NCI-H748 treated with DMSO at 0.1 percent for 48 hours (cell line): ENCODE data around the gene FBRSL1.
"Not testable (repeated sequence)": the region's sequence is repeated elsewhere in the genome, so short reads cannot be mapped to it uniquely, and the experiment has no call there.

Experiments
- DNase-seq: peaks from one replicate; lab custom pipeline; 2025; lab: John Stamatoyannopoulos, UW

FBRSL1 gene

GRCh38 chr12:132471011-132471857 is 18.7 kb upstream of the FBRSL1 start:
- no peak for DNase-seq

GRCh38 chr12:132471858-132472255 is 18.1 kb upstream of the FBRSL1 start:
- no peak for DNase-seq

GRCh38 chr12:132472386-132472785 is 17.6 kb upstream of the FBRSL1 start:
- no peak for DNase-seq

GRCh38 chr12:132474237-132474741 is 15.7 kb upstream of the FBRSL1 start:
- DNase-seq: no peak

- not testable (repeated sequence) for DNase-seq
Observed at GRCh38 chr12:132474799-132475303, 15.1 kb upstream of the FBRSL1 start.

- no peak for DNase-seq
Observed at GRCh38 chr12:132475304-132476037, 14.5 kb upstream of the FBRSL1 start.

- DNase-seq: no peak
Observed at GRCh38 chr12:132476038-132476414, 13.9 kb upstream of the FBRSL1 start.

- no peak for DNase-seq
Observed at GRCh38 chr12:132476421-132476820, 13.5 kb upstream of the FBRSL1 start.

- no peak for DNase-seq
Observed at GRCh38 chr12:132477017-132477702, 12.8 kb upstream of the FBRSL1 start.

- DNase-seq: no peak
Observed at GRCh38 chr12:132477703-132478432, 12.1 kb upstream of the FBRSL1 start.

GRCh38 chr12:132478433-132478803 is 11.5 kb upstream of the FBRSL1 start:
- no peak for DNase-seq

GRCh38 chr12:132478845-132479244 is 11.1 kb upstream of the FBRSL1 start:
- DNase-seq: no peak

- no peak for DNase-seq
Observed at GRCh38 chr12:132479291-132479690, 10.7 kb upstream of the FBRSL1 start.

GRCh38 chr12:132479938-132480622 is 9.9 kb upstream of the FBRSL1 start:
- no peak for DNase-seq

- DNase-seq: no peak
Observed at GRCh38 chr12:132480623-132481132, 9.3 kb upstream of the FBRSL1 start.

- no peak for DNase-seq
Observed at GRCh38 chr12:132481345-132481744, 8.6 kb upstream of the FBRSL1 start.

GRCh38 chr12:132481771-132482745 is 7.9 kb upstream of the FBRSL1 start:
- no peak for DNase-seq

GRCh38 chr12:132482771-132483170 is 7.2 kb upstream of the FBRSL1 start:
- no peak for DNase-seq

GRCh38 chr12:132483208-132483607 is 6.7 kb upstream of the FBRSL1 start:
- DNase-seq: no peak

- DNase-seq: no peak
Observed at GRCh38 chr12:132483612-132484011, 6.3 kb upstream of the FBRSL1 start.
